GM10266 (cell line): ENCODE measurements around the gene ACBD6.

ENCODE experiments used
- DNase-seq: peaks from one replicate; pipeline ENCODE4 v3.0.0; 2012; ENCODE audit errors: extremely low spot score
- CTCF ChIP-seq: IDR thresholded peaks from 2 replicates; pipeline ENCODE4 v1.5.1; 2012; ENCODE audit warnings: mild to moderate bottlenecking, low read depth; ENCODE audit not compliant: control insufficient read depth, insufficient read depth; ENCODE audit errors: missing control alignments

ACBD6 gene

DNA sequence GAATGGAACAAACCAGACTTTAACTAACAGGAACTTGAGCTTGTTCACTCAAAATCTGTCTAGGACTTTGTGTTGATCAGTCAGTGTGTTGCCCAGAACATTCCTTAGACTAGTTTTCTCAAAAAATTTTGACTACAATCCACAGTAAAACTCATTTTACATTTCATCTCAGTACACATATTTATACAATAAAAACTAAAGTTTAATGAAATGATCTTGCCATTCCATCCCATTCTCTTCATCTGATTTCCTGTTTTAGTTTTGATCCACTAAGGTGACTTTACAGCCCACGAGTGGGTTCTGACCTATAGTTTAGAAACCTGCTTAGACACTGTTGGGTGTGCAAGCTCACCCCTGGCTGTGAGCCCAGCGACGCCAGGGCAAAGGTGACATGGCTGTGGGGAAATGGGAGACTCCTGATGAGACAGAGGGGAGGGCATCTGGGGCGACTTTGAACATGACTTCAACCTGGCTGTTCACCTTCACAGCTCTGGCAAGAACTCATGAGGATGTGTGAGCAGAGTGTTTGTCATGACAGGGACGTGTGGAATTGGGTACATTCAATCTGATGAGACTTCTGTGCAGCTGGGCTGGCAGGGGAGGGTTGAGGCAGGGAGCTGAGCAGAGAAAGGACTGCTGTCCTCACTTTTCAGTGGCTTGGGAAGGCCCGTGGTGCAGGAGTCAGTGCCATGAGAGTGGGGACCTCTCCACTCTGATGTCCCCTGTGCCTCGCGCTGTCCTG, 231.7 kb downstream of the ACBD6 start:
- TF ChIP-seq CTCF: no peak
- DNase-seq: no peak

GRCh38 chr1:180269645-180270529, 232.5 kb downstream of the ACBD6 start:
- no peak for DNase-seq
- TF ChIP-seq CTCF: no peak

DNA sequence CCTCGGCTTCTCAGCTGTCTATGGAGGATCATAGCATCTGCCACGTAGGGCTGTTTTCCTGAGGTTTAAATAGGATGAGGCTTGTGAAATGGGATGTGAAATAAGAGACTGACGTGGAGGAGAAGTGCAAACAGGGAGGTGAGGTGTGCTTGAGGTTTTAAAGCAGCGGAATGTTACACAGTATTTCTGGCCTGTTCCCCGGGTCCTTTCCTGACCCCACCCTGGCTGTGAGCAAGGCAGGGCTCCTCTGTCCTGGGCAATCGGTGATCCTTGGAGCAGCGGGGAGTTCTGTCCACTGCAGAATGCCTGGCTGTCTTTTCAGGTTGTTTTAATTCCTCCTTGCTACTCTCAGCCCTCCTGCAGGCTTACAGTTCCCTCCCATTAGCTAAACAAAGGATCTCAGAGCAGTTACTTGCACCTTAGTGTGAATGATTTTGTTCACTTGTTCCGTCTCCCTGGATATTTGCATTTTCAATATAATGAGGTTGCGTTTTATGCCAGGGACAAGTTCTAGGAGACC, 233.8 kb downstream of the ACBD6 start:
- TF ChIP-seq CTCF: no peak
- DNase-seq: no peak

DNA sequence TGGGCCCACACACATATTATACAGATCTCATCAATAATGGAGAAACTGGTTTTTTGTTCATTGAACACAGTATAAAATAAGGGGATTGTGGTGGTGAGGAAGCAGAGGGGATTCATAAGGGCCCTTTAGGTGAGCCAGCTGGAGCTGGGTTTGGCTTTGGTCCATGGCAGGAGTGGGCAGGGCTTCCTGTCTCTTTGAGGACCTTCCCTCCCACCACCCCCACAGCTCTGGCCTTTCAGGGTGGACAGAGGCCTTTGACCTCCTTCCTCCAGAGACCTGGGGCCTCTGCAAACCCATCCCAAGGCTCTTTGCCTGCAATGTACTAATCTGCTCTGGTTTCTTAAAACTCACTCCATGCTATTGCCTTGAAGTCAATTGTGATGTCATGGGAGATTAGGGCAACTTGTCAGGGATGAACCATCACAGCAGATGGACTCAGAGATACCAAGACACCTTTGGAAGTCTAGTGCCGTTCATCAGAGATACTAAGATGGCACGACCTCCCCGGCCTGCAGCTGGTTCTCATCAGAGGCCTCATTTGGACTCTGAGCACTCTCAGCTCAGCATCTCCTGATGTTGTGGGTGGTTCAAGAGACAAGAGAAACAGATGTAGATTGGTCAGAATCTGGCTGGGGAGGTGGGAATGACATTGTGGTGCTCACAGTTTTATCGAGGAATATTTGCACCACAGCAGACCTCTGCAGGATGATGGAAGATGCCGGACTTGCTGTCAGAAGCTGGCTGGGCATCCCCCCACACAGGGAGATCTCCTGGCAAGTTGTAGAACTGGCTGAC, 234.4 kb downstream of the ACBD6 start:
- TF ChIP-seq CTCF: no peak
- DNase-seq: no peak

GRCh38 chr1:180267211-180267561, 235.2 kb downstream of the ACBD6 start:
- no peak for TF ChIP-seq CTCF
- no peak for DNase-seq

DNA sequence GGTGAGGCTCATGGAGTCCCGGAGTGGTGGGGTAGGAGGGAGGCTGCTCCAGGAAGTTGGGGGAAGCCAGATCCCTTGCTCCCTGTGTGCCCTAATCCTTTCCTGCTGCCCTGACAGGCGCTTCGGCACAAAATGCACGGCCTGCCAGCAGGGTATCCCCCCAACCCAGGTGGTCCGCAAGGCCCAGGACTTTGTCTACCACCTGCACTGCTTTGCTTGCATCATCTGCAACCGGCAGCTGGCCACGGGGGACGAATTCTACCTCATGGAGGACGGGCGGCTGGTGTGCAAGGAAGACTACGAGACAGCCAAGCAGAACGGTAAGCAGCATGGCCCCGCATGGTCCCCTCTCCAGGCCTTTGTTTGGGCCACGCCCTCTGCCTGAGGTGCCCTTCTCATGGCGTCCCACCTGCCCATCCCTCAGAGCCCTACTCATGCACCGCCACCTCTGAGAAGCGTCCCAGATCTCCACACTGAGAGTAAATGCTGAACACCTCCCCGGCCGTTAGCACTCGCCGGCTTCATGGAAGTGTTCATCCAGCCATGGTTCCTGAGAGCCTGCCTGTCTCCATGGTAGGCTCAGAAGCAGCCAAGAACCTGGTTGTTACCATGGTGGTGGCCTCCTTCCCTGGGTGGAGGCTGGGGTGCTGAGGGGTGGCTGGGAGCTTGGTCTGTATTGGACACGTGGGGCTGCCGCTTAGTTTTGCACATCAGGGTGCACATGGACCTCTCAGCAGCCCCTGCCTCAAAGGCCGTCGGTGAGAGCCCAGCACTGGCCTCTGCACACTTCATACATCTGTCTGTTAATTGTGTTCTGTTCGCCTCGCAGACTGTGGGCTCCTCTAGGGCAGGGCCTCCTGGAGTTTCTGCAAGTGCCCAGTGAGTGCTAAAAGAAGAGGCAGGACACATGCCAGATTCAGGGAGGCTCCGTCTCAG, 235.8 kb downstream of the ACBD6 start:
- no peak for TF ChIP-seq CTCF
- no peak for DNase-seq
